NOMO-1 treated with DMSO at 0.1 percent for 48 hours (cell line): ENCODE measurements around the gene SESN1.

Source experiments
- DNase-seq: peaks from one replicate; lab custom pipeline; 2025; ENCODE audit not compliant: unreplicated experiment; lab: John Stamatoyannopoulos, UW

Gene SESN1

GRCh38 chr6:109062216-109062615 lies 32.4 kb downstream of the SESN1 start:
- DNase-seq, result no peak

DNA sequence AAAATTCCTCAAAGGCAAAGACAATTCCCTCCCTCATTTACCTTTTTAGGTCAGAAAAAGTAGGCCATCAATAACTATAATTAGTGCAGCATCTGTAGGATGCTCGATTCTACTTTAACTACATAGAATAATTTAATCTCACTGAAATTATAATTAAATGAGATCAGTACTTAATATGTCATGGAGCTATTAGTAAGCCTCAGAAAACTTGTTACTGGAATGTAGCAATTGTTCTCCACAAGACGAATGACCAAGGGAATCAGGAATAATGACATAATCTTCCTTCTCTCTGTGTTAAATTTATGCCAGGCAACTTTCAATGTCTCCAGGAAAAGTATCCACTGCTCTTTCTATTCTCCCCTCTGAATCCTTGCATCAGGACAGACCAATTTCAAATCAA lies 34.1 kb downstream of the SESN1 start:
- no peak for DNase-seq

DNA sequence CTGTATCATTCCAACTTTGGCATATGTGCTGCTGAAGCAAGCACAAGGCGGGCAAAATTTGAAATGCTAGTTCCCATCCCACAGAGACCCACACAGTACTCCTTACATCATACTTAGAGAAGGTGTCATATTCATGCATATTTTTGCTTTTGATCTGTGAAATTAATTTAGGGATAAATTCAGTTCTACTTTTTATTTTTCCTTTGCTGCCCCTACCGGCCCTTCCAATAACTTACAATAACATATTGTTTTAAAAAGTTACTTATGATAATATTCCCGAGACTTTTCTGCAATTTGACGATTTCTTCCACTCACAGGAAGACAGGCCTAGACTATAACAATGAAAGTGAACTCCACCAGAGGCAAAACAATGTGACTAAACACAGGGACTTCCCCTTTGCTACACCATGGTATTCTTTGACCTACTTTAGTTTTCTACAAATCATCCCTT lies 35.0 kb downstream of the SESN1 start:
- peak; percentile 68 for DNase-seq

DNA sequence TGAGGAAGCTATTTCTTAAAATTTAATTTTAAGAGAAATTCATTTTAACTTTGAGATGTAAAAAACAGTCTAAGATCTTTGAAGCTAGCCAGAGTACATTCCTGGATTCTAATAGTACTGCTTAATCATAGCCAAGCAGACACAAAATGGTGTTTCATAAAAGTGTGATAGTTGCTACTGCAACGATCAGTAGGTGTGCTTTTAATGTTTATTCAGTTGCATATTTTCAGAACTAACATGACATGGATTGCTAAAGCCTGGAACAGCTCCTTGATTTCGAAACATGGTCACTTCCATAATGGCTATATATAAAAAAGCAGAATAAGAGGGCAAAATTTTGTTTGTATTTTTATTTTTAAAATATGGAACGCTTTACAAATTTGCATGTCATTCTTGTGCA lies 35.5 kb downstream of the SESN1 start:
- no peak for DNase-seq

GRCh38 chr6:109058620-109059019 lies 36.0 kb downstream of the SESN1 start:
- no peak for DNase-seq

DNA sequence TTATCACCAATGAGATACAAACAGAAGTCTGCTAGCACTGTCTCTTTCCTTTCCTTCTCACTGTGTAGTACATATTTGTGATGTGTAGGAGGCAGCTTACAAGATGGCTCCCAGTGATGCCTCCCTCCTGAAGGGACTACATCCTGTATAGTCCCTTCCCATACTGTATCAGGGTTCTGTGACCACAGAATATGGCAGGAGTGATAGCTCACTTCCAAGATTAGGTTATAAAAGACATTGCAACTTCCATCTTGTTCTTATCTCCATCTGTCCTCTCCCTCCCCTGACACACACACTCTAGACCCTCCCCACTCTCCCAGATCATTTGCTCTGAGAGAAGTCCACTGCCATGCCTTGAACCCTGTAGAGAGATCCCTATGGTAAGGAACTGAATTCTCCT lies 38.0 kb downstream of the SESN1 start:
- DNase-seq, result no peak

GRCh38 chr6:109055771-109056235 lies 38.8 kb downstream of the SESN1 start:
- DNase-seq, result peak; percentile 24

DNA sequence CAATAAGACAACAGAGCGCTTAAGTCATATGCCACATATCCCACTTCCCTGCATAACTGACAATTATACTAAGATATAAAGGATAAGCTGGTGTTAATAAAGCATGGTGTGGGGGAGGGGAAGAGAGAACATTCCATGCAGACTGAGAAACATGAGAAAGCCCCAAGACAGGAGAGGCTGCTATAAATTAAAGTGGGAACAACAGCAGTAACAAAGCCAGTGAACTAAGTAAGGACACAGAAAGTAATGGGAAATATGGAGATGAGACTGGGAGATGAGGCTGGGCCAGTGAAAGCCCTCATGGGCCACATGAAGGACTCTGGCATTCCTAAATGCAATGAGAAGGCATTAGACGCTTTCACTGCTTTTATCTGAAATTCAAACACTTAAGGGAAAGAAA lies 41.3 kb downstream of the SESN1 start:
- no peak for DNase-seq

GRCh38 chr6:109052852-109053251 lies 41.8 kb downstream of the SESN1 start:
- no peak for DNase-seq

DNA sequence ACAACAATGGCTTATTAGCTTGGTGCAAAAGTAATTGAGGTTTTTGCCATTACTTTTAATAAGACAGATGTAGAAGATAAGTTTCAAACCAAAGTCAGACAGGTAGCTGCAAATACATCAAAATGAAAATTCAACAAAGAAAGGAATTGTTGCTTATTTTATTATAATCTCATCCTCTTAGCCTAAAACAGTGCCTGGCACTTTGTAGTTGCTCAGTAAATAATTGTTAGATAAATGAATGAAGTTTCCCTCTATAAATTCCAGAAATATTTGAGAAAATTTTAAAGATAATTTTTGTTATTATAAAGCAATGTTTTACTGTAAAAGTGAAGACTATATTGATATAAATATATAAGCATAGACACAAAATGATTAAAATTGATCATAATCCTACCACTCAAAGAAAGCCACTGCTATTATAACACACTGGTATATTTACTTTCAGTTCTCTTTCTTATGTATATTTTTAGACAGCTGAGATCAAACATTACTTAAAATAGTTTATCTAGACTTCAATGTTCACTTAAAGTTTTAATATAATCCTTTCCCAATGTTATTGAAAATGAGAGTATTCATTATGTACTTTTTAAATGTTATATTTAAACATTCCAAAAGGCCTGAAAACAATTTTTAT lies 42.5 kb downstream of the SESN1 start:
- DNase-seq, result peak; percentile 37

GRCh38 chr6:109051301-109052017 lies 43.2 kb downstream of the SESN1 start:
- no peak for DNase-seq

GRCh38 chr6:109050447-109051102 lies 44.1 kb downstream of the SESN1 start:
- DNase-seq, result no peak

GRCh38 chr6:109050012-109050411 lies 44.6 kb downstream of the SESN1 start:
- DNase-seq, result no peak

- DNase-seq, result no peak
Measured at GRCh38 chr6:109048670-109049415, 45.8 kb downstream of the SESN1 start.

DNA sequence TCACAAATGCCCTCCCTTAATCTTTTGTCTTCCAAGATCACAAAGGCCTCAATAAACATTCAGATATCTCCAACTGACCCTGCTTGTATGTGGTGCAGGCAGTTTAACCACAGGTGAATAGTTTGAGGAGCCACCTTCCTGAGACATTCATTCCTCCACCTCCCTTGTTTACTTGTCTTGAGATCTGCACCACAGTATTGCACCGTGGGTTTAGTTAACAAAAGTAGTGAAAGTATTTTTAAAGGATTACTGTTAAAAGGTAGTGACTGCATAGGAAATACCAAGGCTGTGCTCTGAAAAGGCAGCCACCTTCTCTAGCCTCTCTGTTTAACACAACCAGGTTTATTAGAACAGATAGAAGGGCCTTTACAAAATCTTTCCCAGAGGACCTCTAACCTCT lies 46.5 kb downstream of the SESN1 start:
- DNase-seq, result no peak

- no peak for DNase-seq
Measured at GRCh38 chr6:109045493-109045892, 49.2 kb downstream of the SESN1 start.

DNA sequence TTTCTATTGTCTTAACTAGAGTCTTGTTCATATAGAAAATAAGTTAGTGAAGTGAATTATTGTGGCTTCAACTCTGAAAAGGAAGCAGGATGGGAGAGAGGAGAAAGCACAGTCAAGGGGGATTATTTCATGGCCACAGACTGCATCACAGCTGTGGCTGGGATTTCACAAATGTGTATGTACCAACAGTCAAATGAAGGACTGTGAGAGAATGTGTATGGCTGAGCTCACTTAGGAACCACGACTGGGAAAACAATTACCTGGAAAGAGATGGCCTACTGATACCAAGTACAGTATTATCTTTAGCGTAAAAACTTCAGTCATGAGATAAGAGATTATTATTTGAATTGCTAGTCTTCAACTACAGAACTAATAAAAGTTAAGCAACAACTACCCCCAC lies 54.9 kb downstream of the SESN1 start:
- DNase-seq, result no peak

GRCh38 chr6:109038837-109039398 lies 55.7 kb downstream of the SESN1 start:
- no peak for DNase-seq

GRCh38 chr6:109036574-109037294 lies 57.9 kb downstream of the SESN1 start:
- no peak for DNase-seq

- DNase-seq, result no peak
Measured at GRCh38 chr6:109034526-109034925, 60.1 kb downstream of the SESN1 start.
